Stimulated activated CD4-positive, alpha-beta T cell treated with anti-CD3 and anti-CD28 coated beads, Interleukin-2, amount 100 ng/mL, for 48 hours (primary cell): ENCODE results near the gene TENM3.

ENCODE experiments used
- DNase-seq, 2 donors: peaks; one replicate each; pipeline ENCODE4 v3.0.0-alpha.2; 2020

TENM3 gene

DNA sequence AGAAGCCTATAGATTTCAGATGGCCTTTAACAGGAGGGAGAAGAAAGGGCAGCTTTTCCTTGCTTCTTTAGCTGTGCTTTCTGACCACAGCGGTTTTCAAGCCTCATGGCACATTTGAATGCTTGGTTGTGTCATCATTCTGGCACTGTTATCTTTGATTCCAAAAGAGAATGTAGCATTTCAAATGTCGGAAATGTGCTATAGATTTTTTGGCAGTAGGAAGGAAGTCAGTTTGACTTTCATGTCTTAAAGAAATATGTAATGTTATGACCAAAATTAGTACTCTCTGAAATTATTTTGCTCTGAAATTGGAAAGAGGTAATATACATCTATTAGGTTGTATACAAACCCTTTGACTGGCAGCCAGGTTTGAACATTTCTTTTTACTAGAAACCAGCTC lies 171.9 kb downstream of the TENM3 start:
- no peak for DNase-seq

DNA sequence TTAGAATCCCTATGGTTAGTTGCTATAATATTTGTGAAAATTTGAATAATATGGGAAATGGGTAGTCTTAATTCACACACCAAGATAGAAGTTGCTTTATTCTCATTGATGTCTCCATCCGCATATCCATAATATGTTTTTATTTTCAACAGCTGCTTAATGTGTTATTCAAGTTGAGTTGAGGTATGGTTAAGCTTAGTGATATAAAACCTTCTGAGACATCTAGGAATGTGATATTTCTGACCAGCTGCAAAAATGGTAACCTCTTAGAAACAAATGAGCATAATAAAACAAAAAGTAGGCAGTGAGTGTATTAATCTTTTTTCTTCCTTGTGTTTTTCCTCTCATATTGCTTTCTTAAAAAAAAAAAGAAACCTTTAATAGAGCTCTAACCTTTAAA lies 172.9 kb downstream of the TENM3 start:
- DNase-seq = no peak

DNA sequence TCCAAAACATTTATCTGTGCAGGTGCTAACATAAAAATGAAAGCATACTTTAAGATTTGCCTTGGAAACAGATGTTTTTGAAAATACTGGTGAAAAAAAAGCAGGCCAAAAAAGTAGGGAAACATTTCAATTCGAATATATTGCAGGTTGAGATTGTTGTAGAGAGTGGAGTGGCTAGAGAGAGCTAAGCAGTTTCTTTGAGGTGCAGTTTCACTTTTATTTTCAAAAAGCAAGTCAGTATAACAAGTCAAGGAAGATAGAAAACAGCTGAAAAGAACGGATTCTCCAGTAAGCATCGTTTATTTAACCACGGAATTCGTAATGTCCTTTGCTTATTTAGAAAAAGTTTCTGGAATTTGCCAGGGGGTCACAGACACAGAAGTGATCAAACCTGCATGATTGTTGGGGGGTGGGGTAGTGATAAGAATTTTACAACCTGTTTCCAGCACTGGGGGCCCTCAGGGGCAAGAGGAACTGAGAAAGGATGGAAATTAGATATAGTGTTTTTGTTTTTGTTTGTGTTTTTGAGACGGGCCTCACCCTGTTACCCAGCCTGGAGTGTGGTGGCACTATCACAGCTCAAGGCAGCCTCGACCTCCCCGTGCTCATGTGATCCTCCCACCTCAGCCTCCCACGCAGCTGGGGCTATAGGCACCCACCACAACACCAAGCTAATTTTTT lies 175.0 kb downstream of the TENM3 start:
- no peak for DNase-seq

DNA sequence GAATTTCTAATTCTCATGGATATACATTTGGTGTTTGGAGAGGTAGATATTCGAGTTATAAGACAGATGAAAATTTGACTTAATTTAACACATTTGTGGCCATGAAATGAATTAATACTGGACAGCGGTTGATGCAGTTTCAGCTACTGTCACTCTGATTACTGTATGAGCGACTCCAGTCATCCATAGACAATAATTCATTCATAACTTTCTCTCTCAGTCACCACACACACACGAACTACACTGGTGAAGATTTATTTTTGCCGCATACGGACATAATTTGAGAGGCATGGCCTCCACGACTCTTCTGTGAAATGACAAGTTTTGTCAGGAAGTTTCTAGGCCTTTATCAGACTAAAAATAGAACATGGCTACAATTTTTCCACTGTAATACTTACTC lies 177.0 kb downstream of the TENM3 start:
- DNase-seq = no peak

DNA sequence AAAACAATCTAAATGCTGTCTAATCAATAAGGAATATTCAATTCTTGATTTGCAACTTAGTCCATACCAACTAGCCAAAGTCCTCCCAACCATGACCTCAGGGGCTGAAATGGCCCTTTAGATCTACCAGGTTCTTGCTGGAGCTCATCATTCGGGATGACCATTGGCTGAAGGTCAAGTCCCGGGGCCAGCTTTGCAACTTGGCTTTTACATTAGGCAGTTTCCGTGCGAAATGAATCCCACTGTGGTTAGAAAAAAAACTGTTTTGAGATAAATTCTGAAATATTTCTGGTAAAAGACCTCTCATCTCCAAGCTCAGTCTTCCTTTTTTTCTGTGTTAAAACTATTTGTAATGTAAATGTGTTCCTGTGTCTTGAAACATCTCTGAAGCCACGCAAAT lies 178.6 kb downstream of the TENM3 start:
- no peak for DNase-seq

GRCh38 chr4:182425302-182425701 lies 182.1 kb downstream of the TENM3 start:
- no peak for DNase-seq

DNA sequence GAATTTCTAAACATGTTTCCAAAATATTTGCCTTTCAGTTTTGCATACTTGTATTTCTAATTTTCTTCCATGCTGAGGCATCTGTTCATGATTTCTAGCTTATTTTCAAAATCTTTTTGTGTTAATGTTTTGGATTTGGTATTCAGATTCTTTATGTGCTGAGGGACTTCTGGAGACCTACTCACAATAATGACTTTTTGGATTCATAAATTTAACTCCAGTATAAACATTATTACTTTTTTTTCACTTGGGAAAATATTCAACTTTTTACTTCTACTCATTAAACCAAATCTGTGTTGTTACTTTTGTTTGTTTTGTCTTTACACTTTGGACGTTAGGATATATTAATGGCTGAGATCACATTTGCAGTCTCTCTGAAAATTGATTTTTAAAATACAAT lies 183.7 kb downstream of the TENM3 start:
- DNase-seq = no peak

- no peak for DNase-seq
Measured at GRCh38 chr4:182427554-182427953, 184.4 kb downstream of the TENM3 start.

DNA sequence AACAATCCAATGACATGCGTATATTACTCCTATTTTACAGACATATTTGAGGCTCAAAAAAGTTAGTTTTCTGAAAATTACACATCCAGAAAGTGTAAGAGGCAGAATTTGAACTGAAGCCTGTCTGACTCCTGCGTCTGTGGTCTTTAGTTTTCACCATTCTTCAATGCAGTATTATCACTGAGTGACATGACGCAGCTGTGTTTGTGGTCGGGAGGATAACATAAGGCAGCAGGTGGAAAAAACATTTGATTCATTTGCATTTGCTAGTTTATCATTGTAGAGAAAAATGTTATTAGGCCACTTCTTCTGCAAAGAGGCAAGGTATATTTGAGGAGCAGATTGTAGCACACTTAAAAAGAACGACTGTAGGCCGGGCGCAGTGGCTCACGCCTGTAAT lies 186.7 kb downstream of the TENM3 start:
- no peak for DNase-seq

DNA sequence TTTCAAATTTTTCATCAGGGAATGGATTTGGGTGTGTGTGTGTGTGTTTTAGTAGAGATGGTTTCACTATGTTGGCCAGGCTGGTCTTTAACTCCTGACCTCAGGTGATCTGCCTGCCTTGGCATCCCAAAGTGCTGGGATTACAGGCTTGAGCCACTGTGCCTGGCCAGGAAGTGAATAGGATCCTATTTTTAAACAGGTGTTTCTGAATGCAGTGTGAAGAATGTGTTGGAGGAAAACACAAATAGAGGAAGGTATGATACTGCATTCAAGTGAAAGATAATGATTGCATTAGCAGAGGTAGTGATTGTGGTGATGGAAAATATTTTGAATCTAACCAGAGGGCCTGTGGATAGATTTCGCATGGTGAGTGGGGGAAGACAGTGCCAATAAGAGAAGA lies 189.6 kb downstream of the TENM3 start:
- no peak for DNase-seq

DNA sequence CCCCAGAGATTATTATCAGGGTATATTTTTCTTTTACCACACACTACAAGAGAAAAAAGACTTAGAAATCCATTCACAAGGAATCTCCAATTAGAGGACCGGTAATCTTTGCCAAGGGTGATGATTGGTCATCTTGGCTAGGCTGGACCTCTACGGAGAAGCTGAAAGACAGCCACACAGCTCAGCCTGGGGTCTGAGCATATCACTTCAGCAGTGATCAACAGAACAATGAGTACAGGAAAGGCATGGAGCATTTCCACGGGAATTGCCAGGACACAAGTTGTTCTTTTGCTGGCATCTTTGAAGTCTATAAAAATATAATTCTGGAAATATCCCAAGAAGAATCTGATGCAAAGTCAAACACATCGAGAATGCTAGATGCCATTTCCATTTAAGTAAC lies 191.5 kb downstream of the TENM3 start:
- DNase-seq = no peak

GRCh38 chr4:182435401-182435800 lies 192.2 kb downstream of the TENM3 start:
- no peak for DNase-seq

DNA sequence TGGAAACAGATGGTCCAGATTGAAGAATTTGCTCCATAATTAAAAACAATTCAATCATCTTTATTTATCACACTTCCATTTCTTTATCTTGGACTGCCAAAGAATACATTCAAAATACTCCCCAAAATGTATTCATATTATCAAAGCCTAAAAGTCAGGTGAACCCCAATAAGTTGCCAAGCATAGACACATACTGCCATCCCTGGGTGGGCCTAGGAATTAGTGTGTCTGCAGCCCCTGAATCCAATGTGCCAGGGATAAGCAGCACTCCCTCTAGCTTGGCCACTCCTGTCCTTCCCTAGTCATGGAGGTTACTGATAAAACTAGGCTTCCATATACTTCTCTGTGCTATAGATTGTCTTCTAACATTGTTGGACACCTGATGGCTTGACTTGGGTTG lies 199.9 kb downstream of the TENM3 start:
- no peak for DNase-seq

DNA sequence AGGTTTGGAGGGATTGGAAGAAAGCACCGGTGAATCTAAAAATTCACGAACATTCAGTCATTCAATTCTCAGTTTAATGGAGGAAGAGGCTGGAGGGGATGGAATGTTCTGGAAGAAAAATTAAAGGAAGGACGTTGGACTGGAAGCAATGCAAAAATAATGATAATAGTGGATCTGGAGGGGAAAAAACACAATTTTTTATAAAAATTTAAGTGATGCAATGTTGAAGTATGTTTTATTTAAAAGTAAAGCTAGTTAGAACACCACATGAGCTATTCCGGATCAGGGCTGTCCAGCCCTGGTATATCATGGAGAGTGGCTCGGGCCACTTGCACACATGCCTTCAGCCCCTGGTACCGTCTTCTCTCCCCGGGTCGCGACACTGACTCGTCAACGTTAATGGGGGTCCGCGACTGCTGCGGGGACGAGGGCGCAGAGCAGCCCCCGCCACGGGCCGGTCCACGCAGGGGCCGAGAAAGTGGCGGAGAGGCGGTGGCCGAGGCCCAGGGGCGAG lies 204.6 kb downstream of the TENM3 start:
- DNase-seq = no peak

DNA sequence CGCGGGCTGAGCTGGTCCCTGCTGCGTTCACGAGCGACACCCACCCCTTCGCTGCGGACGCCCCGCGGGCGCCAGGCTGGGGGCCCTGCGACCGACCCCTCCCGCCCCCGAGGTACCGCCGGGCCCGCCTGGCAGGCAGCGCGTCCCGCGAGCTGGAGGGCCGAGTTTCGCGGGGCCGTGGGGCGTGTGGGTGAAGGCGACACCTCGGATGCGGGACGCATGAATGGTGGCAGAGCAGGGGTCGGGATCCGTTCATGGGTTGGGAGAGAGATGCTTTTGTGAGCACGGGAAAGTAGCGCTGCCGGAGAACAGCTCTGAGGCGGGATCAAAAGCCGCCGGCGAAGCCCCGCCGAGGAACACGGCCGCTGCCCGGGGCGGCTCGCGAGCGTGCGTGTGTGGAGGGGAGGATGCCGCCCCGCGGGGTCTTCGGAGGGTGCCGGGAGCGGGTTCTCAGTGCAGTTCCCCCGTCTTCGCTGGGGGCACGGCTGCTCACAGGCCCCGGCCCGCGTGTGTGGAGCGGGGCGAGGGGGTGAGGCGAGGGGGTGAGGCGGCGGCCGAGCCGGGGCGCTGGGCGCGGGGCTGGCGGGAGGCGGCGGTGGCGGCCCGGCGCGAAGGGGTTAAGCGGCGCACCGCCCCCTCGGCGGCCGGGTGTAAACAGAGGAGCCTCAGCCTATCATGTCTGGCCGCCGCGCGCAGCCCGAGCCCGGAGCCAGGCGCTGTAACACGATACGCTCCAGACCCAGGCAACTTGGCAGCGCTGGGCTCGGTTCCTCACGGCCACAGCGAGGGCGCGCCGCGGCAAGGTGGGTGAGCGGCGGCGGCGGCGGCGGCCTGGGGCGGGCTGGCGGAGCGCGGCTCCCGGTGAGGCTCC lies 205.3 kb downstream of the TENM3 start:
- peak; percentile 14 to 26 for DNase-seq

GRCh38 chr4:182449186-182449929 lies 206.2 kb downstream of the TENM3 start:
- DNase-seq = peak in 1 of 2 donors; percentile 9

GRCh38 chr4:182449930-182450439 lies 206.8 kb downstream of the TENM3 start:
- no peak for DNase-seq

GRCh38 chr4:182451441-182451840 lies 208.2 kb downstream of the TENM3 start:
- DNase-seq = no peak

DNA sequence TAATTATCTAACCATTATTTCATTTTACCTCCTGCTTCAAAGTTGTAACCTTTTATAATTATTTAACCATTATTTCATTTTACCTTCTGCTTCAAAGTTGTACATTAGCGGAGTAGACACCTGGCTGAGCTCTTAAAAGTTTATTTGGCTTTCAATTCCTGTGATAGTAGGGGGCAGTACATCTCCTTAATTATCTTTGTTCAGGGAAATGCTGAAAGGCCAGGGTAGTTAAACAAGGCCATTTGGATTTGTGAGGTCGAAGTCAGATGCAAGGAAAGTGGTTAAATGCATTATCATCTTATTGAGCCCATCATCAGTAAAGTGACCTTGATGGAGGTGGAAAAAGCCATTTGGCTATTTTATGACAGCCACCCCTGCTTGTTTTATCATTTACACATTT lies 210.6 kb downstream of the TENM3 start:
- DNase-seq = no peak

- no peak for DNase-seq
Measured at GRCh38 chr4:182454440-182455013, 211.3 kb downstream of the TENM3 start.

GRCh38 chr4:182465114-182465513 lies 221.9 kb downstream of the TENM3 start:
- DNase-seq = no peak

- DNase-seq = no peak
Measured at GRCh38 chr4:182465979-182466378, 222.8 kb downstream of the TENM3 start.

DNA sequence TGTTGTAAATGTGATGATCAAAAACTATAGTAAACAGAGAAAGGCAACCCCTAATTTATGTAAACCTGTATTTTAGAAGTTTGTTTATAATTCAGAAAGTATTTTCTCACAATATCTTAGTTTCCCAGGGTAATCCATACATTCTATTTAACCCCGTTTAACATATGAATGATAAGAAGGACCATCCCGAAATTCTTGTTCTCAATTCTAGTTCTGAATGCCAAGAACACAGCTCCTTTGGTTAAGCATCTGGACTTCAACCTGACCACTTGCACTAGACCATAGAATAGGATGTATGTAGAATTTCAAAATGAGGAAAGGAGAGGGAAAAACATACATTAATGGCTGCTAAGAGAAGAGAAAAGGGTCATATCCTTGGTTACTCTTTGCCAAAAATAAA lies 227.0 kb downstream of the TENM3 start:
- DNase-seq = no peak
